ENCODE data around the gene LIX1L. TPM values are rescaled to one million over a fixed set of nuclear protein-coding genes. Genes with fewer than 3 reads are reported as not detected.

Gene LIX1L
- polyA plus RNA-seq, 1 donor (not counting 4 experiments of a cell fraction or from before 2014, with no cell fraction given) = 20.0 TPM

GRCh38 chr1:145997016-145997717 is 39.4 kb upstream of the LIX1L start:
- Histone ChIP-seq H3K27ac (ENCODE audit: control insufficient read depth, insufficient read depth, low read length) (peak overlapping the region; percentile 95), H3K36me3 (ENCODE audit: control insufficient read depth in 2 of 2, extremely low read depth in 1 of 2, insufficient read depth in 2 of 2, low read length in 2 of 2) (peaks cover 13 to 18% of the 10 kb centered on the region in 2 experiments), H2AFZ (ENCODE audit: control insufficient read depth, low read length) (peak overlapping the region; percentile 24), H3K9ac (ENCODE audit: control insufficient read depth, extremely low read depth, insufficient read depth, low read length) (peak overlapping the region; percentile 79), H4K20me1 (ENCODE audit: control insufficient read depth, extremely low read depth, insufficient read depth, low read length) (no peaks in the 10 kb centered on the region), H3K4me2 (ENCODE audit: control insufficient read depth, extremely low read depth, insufficient read depth, low read depth, low read length) (peak overlapping the region; percentile 97), H3K27me3 (ENCODE audit: control insufficient read depth, extremely low read depth, insufficient read depth, low read length) (no peaks in the 10 kb centered on the region), H3K4me3 (ENCODE audit: control insufficient read depth in 2 of 3, extremely low read depth in 1 of 3, insufficient read depth in 2 of 3, low read depth in 1 of 3, low read length in 3 of 3) (peak overlapping the region; percentile 57 to 96 (median 93)), H3K79me2 (ENCODE audit: control insufficient read depth, insufficient read depth, low read length) (peaks cover 8% of the 10 kb centered on the region), H3K4me1 (ENCODE audit: control insufficient read depth, extremely low read depth, insufficient read depth, low read length) (peaks cover 55% of the 10 kb centered on the region), H3K9me3 (ENCODE audit: control insufficient read depth, low read depth, low read length) (no peaks in the 10 kb centered on the region), H3K9me1 (ENCODE audit: control insufficient read depth, extremely low read depth, insufficient read depth, low read length) (no peaks in the 10 kb centered on the region)
- FAIRE-seq (no peak), DNase-seq (ENCODE audit: low read depth, low spot score) (no peak)
- dilution Hi-C loops (cut with MboI; ENCODE audit: extremely low pct_ligation_motif_present, low sequenced_read_pairs) = no loop called here
- no peak for TF ChIP-seq EZH2 (IDR thresholded peaks at IDR 0.05; ENCODE audit: low read length)
- no peak for TF ChIP-seq CTCF (optimal IDR thresholded peaks at IDR 0.05 in 1 of 3, IDR thresholded peaks at IDR 0.05 in 1 of 3, conservative IDR thresholded peaks at IDR 0.05 in 1 of 3; ENCODE audit: extremely low read depth in 1 of 3, insufficient read depth in 2 of 3, low read length in 3 of 3)

- no peaks in the 10 kb centered on the region for H3K27me3 ChIP-seq (ENCODE audit: control insufficient read depth, extremely low read depth, insufficient read depth, low read length)
- peak within 1 kb of the TSS; percentile 95 for H3K27ac ChIP-seq (ENCODE audit: control insufficient read depth, insufficient read depth, low read length)
- dilution Hi-C loops (cut with MboI; ENCODE audit: extremely low pct_ligation_motif_present, low sequenced_read_pairs) = no loop called here
- peak within 1 kb of the TSS; percentile 97 for H3K4me2 ChIP-seq (ENCODE audit: control insufficient read depth, extremely low read depth, insufficient read depth, low read depth, low read length)
- peak within 1 kb of the TSS; percentile 40 for H2AFZ ChIP-seq (ENCODE audit: control insufficient read depth, low read length)
- peak; percentile 20 for FAIRE-seq
- no peaks in the 10 kb centered on the region for H4K20me1 ChIP-seq (ENCODE audit: control insufficient read depth, extremely low read depth, insufficient read depth, low read length)
- peak within 1 kb of the TSS; percentile 57 to 96 (median 93) for H3K4me3 ChIP-seq (ENCODE audit: control insufficient read depth in 2 of 3, extremely low read depth in 1 of 3, insufficient read depth in 2 of 3, low read depth in 1 of 3, low read length in 3 of 3)
- H3K9ac ChIP-seq (ENCODE audit: control insufficient read depth, extremely low read depth, insufficient read depth, low read length) = peak within 1 kb of the TSS; percentile 79
- DNase-seq (ENCODE audit: low read depth, low spot score) = peak; percentile 72
- peaks cover 8% of the 10 kb centered on the region for H3K79me2 ChIP-seq (ENCODE audit: control insufficient read depth, insufficient read depth, low read length)
- peaks cover 51% of the 10 kb centered on the region for H3K4me1 ChIP-seq (ENCODE audit: control insufficient read depth, extremely low read depth, insufficient read depth, low read length)
- H3K36me3 ChIP-seq (ENCODE audit: control insufficient read depth in 2 of 2, extremely low read depth in 1 of 2, insufficient read depth in 2 of 2, low read length in 2 of 2) = peaks cover 13 to 18% of the 10 kb centered on the region in 2 experiments
- no peaks in the 10 kb centered on the region for H3K9me3 ChIP-seq (ENCODE audit: control insufficient read depth, low read depth, low read length)
- H3K9me1 ChIP-seq (ENCODE audit: control insufficient read depth, extremely low read depth, insufficient read depth, low read length) = no peaks in the 10 kb centered on the region
- TF ChIP-seq CTCF (optimal IDR thresholded peaks at IDR 0.05 in 1 of 3, IDR thresholded peaks at IDR 0.05 in 1 of 3, conservative IDR thresholded peaks at IDR 0.05 in 1 of 3; ENCODE audit: extremely low read depth in 1 of 3, insufficient read depth in 2 of 3, low read length in 3 of 3) = no peak
- no peak for TF ChIP-seq EZH2 (IDR thresholded peaks at IDR 0.05; ENCODE audit: low read length)
Measured at GRCh38 chr1:145996433-145997015, 38.7 kb upstream of the LIX1L start, which contains the start of gene TXNIP. TSS of gene TXNIP (minus strand) at chr1:145996579. CDS start at chr1:145996266, 313 bp downstream.
